GM23338 (cell line): ENCODE results near the gene TNPO3.

Experiments
- CREB1 ChIP-seq: fragments of 250-450 bp; sonication (Bioruptor Pico); IDR thresholded peaks from 2 replicates; pipeline ENCODE4 v1.5.0; 2020; ENCODE audit warnings: low read depth, mild to moderate bottlenecking, moderate library complexity
- EZH2 ChIP-seq: fragments of 200-600 bp; sonication (generic); IDR thresholded peaks from one replicate; pipeline ENCODE4 v1.8.0; 2017; ENCODE audit warnings: antibody characterized with exemption, mild to moderate bottlenecking, low read depth; ENCODE audit not compliant: unreplicated experiment
- JUNB ChIP-seq: IDR thresholded peaks from one replicate; pipeline ENCODE4 v1.6.1; 2016; ENCODE audit warnings: antibody characterized with exemption; ENCODE audit not compliant: unreplicated experiment
- NANOG ChIP-seq: IDR thresholded peaks from 2 replicates; pipeline ENCODE4 v1.6.1; 2016; ENCODE audit warnings: antibody characterized with exemption, borderline replicate concordance
- POLR2AphosphoS5 ChIP-seq: IDR thresholded peaks from 2 replicates; pipeline ENCODE4 v1.6.1; 2016; ENCODE audit warnings: antibody characterized with exemption, low read depth
- TF ChIP-seq, protein P1 (sequence below), 2 experiments: fragments of 200-600 bp in 1 of 2; sonication (generic) in 1 of 2; conservative IDR thresholded peaks; 2 replicates each; pipeline versions ENCODE4 v1.5.1 to v1.6.1; 2016 to 2017; ENCODE audit warnings: antibody characterized with exemption in 2 of 2, low read depth in 2 of 2, mild to moderate bottlenecking in 2 of 2, moderate library complexity in 1 of 2
- TF ChIP-seq, protein P2 (sequence below): fragments of 250-450 bp; sonication (Bioruptor Pico); IDR thresholded peaks from 2 replicates; pipeline ENCODE4 v1.5.0; 2020; ENCODE audit warnings: mild to moderate bottlenecking, moderate library complexity
- TF ChIP-seq, protein P3 (sequence below): IDR thresholded peaks from 2 replicates; pipeline ENCODE4 v1.6.1; 2016; ENCODE audit warnings: antibody characterized with exemption

DNA sequence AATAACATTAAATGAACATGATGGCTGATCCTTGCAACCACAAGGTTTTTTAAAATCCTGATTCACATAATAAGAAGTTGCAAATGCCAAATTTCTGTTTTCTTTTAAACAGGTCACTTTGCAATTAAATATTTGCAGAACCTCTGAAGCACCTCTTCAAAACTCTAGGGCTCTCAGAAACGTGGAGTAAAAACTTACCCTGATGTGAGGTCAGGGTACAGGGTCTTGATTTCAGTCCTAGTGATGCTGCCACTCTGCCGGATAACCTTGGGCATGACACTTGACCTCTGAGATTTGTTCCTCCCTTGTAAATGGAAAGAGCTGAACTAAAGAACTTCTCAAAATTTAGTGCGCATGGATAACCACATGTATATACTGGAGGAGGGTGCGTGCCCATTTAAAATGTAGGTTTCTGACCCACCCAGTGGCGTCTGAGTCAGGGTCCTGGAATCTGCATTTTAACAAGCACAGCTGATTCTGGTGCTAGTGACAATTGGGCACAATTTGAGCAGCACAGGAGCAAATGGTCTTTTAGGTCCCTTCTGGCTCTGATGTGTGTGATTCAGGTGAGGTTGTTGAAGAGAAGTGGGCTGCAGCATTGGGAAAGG, 35.5 kb upstream of the TNPO3 start:
- TF ChIP-seq, protein P1, sequence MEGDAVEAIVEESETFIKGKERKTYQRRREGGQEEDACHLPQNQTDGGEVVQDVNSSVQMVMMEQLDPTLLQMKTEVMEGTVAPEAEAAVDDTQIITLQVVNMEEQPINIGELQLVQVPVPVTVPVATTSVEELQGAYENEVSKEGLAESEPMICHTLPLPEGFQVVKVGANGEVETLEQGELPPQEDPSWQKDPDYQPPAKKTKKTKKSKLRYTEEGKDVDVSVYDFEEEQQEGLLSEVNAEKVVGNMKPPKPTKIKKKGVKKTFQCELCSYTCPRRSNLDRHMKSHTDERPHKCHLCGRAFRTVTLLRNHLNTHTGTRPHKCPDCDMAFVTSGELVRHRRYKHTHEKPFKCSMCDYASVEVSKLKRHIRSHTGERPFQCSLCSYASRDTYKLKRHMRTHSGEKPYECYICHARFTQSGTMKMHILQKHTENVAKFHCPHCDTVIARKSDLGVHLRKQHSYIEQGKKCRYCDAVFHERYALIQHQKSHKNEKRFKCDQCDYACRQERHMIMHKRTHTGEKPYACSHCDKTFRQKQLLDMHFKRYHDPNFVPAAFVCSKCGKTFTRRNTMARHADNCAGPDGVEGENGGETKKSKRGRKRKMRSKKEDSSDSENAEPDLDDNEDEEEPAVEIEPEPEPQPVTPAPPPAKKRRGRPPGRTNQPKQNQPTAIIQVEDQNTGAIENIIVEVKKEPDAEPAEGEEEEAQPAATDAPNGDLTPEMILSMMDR (conservative IDR thresholded peaks at IDR 0.05; ENCODE audit: low read depth in 2 of 2), result no peak
- no peak for TF ChIP-seq POLR2AphosphoS5
- TF ChIP-seq EZH2, result no peak
- TF ChIP-seq JUNB, result no peak
- TF ChIP-seq, protein P2, sequence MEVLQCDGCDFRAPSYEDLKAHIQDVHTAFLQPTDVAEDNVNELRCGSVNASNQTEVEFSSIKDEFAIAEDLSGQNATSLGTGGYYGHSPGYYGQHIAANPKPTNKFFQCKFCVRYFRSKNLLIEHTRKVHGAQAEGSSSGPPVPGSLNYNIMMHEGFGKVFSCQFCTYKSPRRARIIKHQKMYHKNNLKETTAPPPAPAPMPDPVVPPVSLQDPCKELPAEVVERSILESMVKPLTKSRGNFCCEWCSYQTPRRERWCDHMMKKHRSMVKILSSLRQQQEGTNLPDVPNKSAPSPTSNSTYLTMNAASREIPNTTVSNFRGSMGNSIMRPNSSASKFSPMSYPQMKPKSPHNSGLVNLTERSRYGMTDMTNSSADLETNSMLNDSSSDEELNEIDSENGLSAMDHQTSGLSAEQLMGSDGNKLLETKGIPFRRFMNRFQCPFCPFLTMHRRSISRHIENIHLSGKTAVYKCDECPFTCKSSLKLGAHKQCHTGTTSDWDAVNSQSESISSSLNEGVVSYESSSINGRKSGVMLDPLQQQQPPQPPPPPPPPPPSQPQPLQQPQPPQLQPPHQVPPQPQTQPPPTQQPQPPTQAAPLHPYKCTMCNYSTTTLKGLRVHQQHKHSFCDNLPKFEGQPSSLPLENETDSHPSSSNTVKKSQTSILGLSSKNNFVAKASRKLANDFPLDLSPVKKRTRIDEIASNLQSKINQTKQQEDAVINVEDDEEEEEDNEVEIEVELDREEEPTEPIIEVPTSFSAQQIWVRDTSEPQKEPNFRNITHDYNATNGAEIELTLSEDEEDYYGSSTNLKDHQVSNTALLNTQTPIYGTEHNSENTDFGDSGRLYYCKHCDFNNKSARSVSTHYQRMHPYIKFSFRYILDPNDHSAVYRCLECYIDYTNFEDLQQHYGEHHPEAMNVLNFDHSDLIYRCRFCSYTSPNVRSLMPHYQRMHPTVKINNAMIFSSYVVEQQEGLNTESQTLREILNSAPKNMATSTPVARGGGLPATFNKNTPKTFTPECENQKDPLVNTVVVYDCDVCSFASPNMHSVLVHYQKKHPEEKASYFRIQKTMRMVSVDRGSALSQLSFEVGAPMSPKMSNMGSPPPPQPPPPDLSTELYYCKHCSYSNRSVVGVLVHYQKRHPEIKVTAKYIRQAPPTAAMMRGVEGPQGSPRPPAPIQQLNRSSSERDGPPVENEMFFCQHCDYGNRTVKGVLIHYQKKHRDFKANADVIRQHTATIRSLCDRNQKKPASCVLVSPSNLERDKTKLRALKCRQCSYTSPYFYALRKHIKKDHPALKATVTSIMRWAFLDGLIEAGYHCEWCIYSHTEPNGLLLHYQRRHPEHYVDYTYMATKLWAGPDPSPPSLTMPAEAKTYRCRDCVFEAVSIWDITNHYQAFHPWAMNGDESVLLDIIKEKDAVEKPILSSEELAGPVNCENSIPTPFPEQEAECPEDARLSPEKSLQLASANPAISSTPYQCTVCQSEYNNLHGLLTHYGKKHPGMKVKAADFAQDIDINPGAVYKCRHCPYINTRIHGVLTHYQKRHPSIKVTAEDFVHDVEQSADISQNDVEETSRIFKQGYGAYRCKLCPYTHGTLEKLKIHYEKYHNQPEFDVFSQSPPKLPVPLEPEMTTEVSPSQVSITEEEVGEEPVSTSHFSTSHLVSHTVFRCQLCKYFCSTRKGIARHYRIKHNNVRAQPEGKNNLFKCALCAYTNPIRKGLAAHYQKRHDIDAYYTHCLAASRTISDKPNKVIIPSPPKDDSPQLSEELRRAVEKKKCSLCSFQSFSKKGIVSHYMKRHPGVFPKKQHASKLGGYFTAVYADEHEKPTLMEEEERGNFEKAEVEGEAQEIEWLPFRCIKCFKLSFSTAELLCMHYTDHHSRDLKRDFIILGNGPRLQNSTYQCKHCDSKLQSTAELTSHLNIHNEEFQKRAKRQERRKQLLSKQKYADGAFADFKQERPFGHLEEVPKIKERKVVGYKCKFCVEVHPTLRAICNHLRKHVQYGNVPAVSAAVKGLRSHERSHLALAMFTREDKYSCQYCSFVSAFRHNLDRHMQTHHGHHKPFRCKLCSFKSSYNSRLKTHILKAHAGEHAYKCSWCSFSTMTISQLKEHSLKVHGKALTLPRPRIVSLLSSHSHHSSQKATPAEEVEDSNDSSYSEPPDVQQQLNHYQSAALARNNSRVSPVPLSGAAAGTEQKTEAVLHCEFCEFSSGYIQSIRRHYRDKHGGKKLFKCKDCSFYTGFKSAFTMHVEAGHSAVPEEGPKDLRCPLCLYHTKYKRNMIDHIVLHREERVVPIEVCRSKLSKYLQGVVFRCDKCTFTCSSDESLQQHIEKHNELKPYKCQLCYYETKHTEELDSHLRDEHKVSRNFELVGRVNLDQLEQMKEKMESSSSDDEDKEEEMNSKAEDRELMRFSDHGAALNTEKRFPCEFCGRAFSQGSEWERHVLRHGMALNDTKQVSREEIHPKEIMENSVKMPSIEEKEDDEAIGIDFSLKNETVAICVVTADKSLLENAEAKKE (CRISPR knock-in tag), result no peak
- no peak for TF ChIP-seq NANOG
- TF ChIP-seq CREB1, result no peak
- TF ChIP-seq, protein P3, sequence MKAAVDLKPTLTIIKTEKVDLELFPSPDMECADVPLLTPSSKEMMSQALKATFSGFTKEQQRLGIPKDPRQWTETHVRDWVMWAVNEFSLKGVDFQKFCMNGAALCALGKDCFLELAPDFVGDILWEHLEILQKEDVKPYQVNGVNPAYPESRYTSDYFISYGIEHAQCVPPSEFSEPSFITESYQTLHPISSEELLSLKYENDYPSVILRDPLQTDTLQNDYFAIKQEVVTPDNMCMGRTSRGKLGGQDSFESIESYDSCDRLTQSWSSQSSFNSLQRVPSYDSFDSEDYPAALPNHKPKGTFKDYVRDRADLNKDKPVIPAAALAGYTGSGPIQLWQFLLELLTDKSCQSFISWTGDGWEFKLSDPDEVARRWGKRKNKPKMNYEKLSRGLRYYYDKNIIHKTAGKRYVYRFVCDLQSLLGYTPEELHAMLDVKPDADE, result no peak
